Stomach smooth muscle (tissue), 2 donors: ENCODE results near the gene EIF3F.

Source experiments
- H3K27ac ChIP-seq: one replicate; pipeline ENCODE4 v1.7.0; 2013; ENCODE audit warnings: mild to moderate bottlenecking, low read length, inconsistent platforms
- H3K27me3 ChIP-seq, 2 donors: one replicate each; pipeline ENCODE4 v1.7.0; 2013; ENCODE audit warnings: low read length in 2 of 2; ENCODE audit not compliant: insufficient read depth in 2 of 2, control insufficient read depth in 1 of 2
- H3K36me3 ChIP-seq, 2 donors: one replicate each; pipeline ENCODE4 v1.7.0; 2013; ENCODE audit warnings: low read length in 2 of 2; ENCODE audit not compliant: control insufficient read depth in 2 of 2, insufficient read depth in 2 of 2
- H3K4me1 ChIP-seq: one replicate; pipeline ENCODE4 v1.7.0; 2013; ENCODE audit warnings: low read length; ENCODE audit not compliant: control insufficient read depth, insufficient read depth
- H3K4me3 ChIP-seq, 2 donors: one replicate each; pipeline ENCODE4 v1.7.0; 2013; ENCODE audit warnings: low read length in 2 of 2
- H3K9ac ChIP-seq, 2 donors: one replicate each; pipeline ENCODE4 v1.7.0; 2013; ENCODE audit warnings: low read length in 2 of 2, mild to moderate bottlenecking in 1 of 2
- H3K9me3 ChIP-seq, 2 donors: one replicate each; pipeline ENCODE4 v1.7.0; 2013; ENCODE audit warnings: low read length in 2 of 2; ENCODE audit not compliant: control insufficient read depth in 2 of 2
- donor health status: healthy.
- donor health status: Pancreatic carcinoma.

EIF3F gene

GRCh38 chr11:8040261-8040920 lies 53.3 kb downstream of the EIF3F start:
- Histone ChIP-seq H3K4me3 (no peak overlapping the region), H3K36me3 (no peaks in the 10 kb centered on the region), H3K27ac (no peak overlapping the region), H3K27me3 (no peaks in the 10 kb centered on the region), H3K4me1 (no peaks in the 10 kb centered on the region), H3K9ac (no peak overlapping the region), H3K9me3 (no peaks in the 10 kb centered on the region)

- Histone ChIP-seq H3K27ac (no peak overlapping the region), H3K4me1 (no peaks in the 10 kb centered on the region), H3K36me3 (no peaks in the 10 kb centered on the region), H3K27me3 (no peaks in the 10 kb centered on the region), H3K9ac (no peak overlapping the region), H3K4me3 (no peak overlapping the region), H3K9me3 (no peaks in the 10 kb centered on the region)
Observed at GRCh38 chr11:8040921-8041285, 53.8 kb downstream of the EIF3F start.

- H3K27ac ChIP-seq = no peak overlapping the region
- no peaks in the 10 kb centered on the region for H3K4me1 ChIP-seq
- no peaks in the 10 kb centered on the region for H3K36me3 ChIP-seq
- no peak overlapping the region for H3K4me3 ChIP-seq
- no peaks in the 10 kb centered on the region for H3K9me3 ChIP-seq
- H3K27me3 ChIP-seq = no peaks in the 10 kb centered on the region
- no peak overlapping the region for H3K9ac ChIP-seq
Observed at GRCh38 chr11:8041576-8041975, 54.4 kb downstream of the EIF3F start.

- no peaks in the 10 kb centered on the region for H3K36me3 ChIP-seq
- no peaks in the 10 kb centered on the region for H3K9me3 ChIP-seq
- H3K9ac ChIP-seq = no peak overlapping the region
- no peak overlapping the region for H3K4me3 ChIP-seq
- no peaks in the 10 kb centered on the region for H3K4me1 ChIP-seq
- H3K27ac ChIP-seq = no peak overlapping the region
- H3K27me3 ChIP-seq = no peaks in the 10 kb centered on the region
Observed at GRCh38 chr11:8043756-8044155, 56.6 kb downstream of the EIF3F start.

- Histone ChIP-seq H3K36me3 (no peaks in the 10 kb centered on the region), H3K4me1 (no peaks in the 10 kb centered on the region), H3K9me3 (no peaks in the 10 kb centered on the region), H3K4me3 (no peak overlapping the region), H3K27ac (no peak overlapping the region), H3K9ac (no peak overlapping the region), H3K27me3 (no peaks in the 10 kb centered on the region)
Observed at GRCh38 chr11:8045839-8046238, 58.7 kb downstream of the EIF3F start.

GRCh38 chr11:8047382-8047781 lies 60.2 kb downstream of the EIF3F start:
- H3K27me3 ChIP-seq = no peaks in the 10 kb centered on the region
- no peaks in the 10 kb centered on the region for H3K4me1 ChIP-seq
- no peak overlapping the region for H3K27ac ChIP-seq
- no peak overlapping the region for H3K4me3 ChIP-seq
- H3K36me3 ChIP-seq = no peaks in the 10 kb centered on the region
- no peak overlapping the region for H3K9ac ChIP-seq
- no peaks in the 10 kb centered on the region for H3K9me3 ChIP-seq

GRCh38 chr11:8049084-8049483 lies 61.9 kb downstream of the EIF3F start:
- no peaks in the 10 kb centered on the region for H3K27me3 ChIP-seq
- no peak overlapping the region for H3K4me3 ChIP-seq
- H3K27ac ChIP-seq = no peak overlapping the region
- no peaks in the 10 kb centered on the region for H3K4me1 ChIP-seq
- no peaks in the 10 kb centered on the region for H3K36me3 ChIP-seq
- H3K9ac ChIP-seq = no peak overlapping the region
- H3K9me3 ChIP-seq = no peaks in the 10 kb centered on the region
